PFSK-1 (cell line): ENCODE data around the gene MICU1.

Experiments
- POLR2AphosphoS5 ChIP-seq: IDR thresholded peaks from 2 replicates; pipeline ENCODE4 v1.6.1; 2012; ENCODE audit warnings: low read depth, mild to moderate bottlenecking, control low read depth, low read length, moderate library complexity
- SIN3A ChIP-seq: IDR thresholded peaks from 2 replicates; pipeline ENCODE4 v1.6.1; 2012; ENCODE audit warnings: mild to moderate bottlenecking, low read length, moderate library complexity, borderline replicate concordance; ENCODE audit not compliant: insufficient read depth
- TAF1 ChIP-seq: IDR thresholded peaks from 2 replicates; pipeline ENCODE4 v1.6.1; 2012; ENCODE audit warnings: low read length, control low read depth, borderline replicate concordance; ENCODE audit not compliant: insufficient read depth

- TF ChIP-seq POLR2AphosphoS5 (no peak), TAF1 (no peak), SIN3A (no peak)
These were observed 38.3 kb downstream of the MICU1 start for GRCh38 chr10:72587568-72587967.
